HUDEP-2 (cell line): Measurements from ENCODE around the gene DNAAF5.
"Not testable (repeated sequence)": the region's sequence is repeated elsewhere in the genome, so short reads cannot be mapped to it uniquely, and the experiment has no call there.

Source experiments
- DNase-seq, 76 experiments: peaks; one replicate each; lab custom pipeline; 2025; ENCODE audit not compliant: unreplicated experiment in 76 of 76; lab: John Stamatoyannopoulos, UW

DNAAF5 gene

DNA sequence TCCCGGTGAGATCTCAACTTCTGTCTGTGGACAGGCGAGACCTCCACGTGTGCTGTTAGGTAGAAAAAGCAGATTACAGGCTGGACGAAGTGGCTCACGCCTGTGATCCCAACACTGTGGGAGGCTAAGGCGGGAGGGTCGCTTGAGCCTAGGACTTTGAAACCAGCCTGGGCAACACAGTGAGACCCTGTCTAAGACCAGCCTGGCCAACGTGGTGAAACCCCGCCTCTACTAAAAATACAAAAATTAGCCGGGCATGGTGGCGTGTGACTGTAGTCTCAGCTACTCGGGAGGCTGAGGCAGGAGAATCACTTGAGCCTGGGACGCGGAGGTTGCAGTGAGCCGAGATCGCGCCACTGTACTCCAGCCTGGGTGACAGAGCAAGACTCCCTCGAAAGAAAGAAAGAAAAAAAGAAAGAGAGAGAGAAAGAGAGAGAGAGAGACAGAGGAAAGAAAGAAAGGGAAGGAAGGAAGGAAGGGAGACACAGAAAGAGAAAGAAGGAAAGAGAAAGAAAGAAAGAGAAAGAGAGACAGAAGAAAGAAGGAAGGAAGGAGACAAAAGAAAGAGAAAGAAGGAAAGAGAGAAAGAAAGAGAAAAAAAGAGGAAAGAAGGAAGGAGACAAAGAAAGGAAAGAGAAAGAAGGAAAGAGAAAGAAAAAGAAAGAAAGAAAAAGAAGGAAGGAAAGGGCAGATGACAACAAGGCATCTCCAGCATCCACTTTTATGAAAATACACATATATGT, 76.2 kb downstream of the DNAAF5 start:
- no peak for DNase-seq

DNA sequence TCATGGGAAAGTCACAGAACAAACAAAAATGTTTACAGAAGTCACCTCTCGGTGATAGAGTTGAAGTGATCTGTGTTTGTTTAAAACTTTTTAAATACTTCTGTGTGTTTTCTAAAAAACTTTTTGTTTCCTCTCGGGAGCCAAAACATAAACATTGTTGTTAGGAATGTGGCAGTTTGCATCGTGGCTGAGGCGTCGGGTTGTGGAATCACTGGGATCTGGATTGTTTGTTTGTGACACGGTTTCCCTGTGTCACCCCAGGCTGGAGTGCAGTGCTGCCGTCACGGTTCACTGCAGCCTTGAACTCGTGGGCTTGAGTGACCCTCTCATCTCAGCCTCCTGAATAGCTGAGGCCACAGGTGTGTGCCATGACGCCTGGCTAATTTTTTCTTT, 76.7 kb downstream of the DNAAF5 start:
- no peak for DNase-seq

DNA sequence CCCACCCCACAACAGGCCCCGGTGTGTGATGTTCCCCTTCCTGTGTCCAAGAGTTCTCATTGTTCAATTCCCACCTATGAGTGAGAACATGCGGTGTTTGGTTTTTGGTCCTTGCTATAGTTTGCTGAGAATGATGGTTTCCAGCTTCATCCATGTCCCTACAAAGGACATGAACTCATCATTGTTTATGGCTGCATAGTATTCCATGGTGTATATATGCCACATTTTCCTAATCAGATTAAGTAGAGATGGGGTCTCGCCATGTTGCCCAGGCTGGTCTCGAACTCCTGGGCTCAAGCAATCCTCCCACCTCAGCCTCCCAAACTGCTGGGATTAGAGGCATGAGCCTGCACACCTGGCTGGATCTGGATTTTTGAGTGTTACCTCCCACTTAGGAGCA, 77.3 kb downstream of the DNAAF5 start:
- DNase-seq = not testable (repeated sequence)

DNA sequence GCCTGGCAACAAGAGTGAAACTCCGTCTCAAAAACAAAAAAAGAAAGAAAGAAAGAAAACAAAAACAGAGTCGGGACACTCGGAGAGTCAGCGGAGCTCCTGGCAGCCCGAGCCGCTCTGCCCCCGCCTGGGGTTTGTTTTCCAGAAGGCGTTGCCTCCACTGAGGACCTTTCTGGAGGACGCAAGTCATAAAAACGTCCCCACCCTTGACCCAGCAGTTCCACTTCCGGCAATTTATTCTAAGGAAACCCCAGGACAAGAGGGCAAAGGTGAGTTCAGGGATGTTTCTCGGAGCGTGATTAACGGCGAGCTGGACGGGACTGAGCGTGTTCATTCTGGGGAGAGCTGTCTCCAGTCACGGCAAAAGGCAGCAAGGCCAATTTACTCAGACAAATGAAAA, 78.8 kb downstream of the DNAAF5 start:
- no peak for DNase-seq

DNA sequence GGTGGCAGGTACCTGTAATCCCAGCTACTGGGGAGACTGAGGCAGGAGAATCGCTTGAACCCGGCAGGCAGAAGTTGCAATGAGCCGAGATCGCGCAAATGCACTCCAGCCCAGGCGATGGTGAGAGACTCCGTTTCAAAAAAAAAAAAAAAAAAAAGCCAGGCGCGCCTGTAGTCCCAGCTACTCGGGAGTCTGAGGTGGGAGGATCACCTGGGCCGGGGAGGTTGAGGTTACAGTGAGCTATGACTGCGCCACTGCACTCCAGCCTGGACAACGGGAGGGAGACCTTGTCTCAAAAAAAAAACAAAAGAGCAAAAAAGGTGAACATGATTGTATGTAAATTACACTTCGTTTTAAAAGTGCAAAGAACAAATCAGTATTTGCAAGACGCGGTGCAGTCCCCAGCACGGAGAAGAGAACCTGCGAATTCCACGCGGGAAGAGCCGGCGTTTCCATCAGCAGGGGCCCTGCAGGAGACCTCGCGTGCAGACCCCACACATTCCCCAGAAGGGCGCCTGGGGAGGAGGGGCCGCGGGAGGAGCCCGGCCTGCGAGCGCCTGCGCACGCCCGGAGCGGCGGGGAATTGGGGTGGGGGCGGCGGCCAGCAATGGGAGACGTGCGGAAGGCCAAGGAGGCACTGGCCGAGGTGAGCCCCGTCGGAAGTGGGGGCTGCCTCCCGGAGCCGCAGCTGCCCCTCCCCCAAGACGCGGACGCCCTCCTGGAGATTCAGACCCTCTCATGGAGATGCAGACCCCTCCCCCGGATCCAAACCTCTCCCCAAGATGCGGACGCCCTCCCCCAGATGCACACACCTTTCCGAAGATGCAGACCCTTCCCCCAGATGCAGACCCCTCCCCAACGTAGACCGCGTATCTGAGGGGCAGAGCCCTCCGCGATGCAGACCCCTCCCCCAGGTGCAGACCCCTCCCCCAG, 89.1 kb downstream of the DNAAF5 start:
- DNase-seq = peak in 2 of 76 experiments; percentile 19 to 37

DNA sequence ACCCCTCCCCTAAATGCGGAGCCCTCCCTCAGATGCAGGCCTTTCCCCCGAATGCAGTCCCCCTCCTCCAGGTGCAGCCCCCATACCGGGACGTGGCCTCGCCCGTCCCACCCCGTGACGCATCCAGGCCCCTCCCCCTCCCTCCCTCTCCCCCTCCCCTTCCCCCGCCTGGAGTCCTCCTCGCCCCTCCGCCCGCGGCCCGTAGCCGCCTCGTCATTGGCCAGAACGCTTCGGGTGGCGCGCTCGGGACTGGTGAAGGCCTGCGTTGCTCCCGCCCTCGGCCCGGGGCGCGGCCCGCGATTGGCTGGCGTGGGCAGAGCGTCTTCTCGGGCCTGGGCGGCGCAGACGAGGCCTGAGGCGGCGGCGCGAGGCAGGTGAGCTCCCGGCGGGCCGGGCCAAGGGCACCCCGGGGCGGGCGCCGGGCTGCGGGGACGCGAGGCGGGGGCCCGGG, 89.8 kb downstream of the DNAAF5 start:
- DNase-seq = peak in 75 of 76 experiments; percentile 24 to 99 (median 94)

DNA sequence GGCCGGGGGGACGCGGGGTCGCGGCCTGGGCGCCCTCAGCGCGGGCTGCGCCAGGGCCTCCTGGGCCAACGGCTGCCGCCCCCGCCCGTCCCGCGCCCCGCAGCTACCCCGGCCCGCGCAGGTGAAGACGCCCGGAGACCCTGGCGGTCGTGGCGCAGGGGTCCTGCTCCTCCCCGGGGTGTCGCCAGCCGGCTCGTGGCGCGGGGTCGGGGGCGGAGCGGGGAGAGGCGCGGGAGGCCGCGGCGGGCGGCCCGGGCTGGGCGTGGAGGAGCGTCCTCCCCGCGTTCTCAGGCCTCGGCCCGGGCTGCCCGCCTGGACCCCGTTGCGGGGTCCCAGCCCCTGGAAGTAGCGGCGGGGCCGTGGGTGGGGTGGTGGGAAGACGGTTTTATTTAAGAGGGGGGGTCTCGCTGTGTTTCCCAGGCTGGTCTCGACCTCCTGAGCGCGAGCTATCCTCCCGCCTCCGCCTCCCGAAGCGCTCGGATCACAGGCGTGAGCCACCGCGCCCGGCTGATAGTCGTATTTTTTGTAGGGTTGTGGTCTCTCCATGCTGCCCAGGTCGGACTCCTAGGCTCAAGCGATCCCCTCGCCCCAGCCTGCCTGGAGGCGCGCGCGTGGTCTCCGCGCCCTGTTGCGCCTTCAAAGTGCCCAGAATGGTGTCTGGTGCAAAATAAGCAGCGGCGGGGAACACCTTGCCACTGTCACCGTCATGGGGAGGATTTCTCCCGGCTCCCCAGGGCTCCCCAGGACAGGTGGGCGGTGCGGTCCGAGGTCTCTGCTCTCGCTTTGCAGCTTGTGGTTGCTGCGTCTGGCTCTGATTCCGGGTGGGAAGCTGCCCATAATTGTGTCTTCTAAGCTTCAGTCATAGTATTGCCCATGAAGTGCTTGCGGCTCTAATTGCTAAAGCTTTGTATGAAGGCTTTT, 90.5 kb downstream of the DNAAF5 start:
- peak in 25 of 76 experiments; percentile 6 to 45 (median 23) for DNase-seq

DNA sequence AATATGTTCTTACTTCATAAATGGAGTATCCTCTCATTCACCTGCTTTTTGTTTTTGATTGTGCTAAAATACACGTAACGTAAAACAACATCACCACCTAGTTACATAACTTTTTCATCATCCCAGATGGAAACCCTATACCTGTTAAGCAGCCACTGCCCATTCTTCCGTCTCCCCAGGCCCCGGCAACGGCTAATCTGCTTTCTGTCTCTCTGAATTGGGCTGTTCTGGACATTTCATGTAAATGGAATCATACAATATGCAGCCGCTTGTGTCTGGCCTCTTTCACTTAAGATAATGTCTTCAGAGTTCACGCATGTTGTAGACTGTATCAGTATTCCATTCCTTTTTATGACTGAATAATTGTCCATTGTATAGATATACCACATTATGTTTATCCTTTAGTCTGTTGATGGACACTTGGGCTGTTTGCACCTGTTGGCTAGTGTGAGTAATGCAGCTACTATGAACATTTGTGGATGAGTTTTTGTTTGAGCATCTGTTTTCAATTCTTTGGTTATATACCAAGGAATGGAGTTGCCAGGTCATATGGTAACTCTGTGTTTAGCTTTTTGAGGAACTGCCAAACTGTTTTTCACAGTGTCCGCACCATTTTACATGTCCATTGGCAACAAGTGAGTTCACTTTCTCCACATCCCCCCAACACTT, 91.7 kb downstream of the DNAAF5 start:
- DNase-seq = peak in 8 of 76 experiments; percentile 6 to 32 (median 14)

DNA sequence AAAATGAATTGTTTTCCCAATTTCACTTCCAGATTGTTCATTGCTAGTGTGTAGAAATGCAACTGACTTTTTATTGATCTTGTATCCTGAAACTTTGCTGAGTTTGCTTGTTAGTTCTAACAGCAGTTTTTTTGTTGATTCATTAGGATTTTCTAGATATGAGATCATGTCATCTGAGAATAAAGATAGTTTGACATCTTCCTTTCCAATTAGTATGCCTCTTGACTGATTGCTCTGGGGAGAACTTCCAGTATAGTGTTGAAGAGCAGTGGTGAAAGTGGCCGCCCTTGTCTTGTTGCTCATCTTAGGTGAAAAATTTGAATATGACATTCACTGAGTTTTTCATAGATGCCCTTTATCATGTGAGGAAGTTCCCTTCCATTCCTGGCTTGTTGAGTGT, 93.8 kb downstream of the DNAAF5 start:
- DNase-seq = no peak

DNA sequence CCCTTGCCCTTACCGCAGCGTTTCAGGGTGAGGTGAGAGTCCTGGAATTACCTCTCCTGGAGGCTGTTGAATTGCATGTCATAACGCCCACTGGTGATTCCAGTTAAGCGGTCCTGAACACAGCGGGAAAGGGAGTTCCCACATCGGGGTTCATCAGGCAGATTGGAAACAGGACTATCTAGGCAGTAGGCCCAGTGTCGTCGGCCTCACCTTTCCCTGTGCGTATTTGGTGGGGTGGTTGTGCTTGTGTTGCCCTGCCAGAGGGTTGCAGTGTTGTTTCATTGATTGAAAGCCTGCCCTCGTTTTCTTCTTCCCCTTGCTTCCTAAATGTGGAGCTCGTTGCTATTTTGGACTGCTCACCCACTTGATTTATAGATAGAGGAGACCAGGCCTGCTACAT, 95.2 kb downstream of the DNAAF5 start:
- DNase-seq = no peak

DNA sequence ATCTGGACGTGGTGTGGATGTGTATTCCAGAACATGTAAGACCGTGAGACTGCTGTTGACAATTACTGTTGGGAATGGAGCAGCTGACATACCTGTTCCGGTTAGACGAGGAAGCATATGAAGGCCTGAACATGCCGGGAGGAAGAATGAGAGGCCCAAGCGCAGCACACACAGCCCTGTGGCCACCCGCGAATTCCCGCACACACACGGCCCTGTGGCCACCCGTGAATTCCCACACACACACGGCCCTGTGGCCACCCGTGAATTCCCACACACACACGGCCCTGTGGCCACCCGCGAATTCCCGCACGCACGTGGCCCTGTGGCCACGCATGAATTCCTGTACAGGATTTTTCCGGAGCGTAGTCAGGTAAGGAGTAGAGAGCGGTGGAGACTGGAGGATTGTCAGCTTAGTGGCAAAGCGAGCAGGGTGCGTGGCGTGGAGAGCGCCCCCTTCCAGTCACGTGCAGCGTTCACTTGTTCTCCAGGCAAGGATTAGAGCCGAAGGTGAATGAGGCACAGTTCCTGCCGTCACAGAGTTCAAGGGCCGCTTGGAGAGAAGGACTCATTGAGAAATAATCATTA, 96.3 kb downstream of the DNAAF5 start:
- no peak for DNase-seq

DNA sequence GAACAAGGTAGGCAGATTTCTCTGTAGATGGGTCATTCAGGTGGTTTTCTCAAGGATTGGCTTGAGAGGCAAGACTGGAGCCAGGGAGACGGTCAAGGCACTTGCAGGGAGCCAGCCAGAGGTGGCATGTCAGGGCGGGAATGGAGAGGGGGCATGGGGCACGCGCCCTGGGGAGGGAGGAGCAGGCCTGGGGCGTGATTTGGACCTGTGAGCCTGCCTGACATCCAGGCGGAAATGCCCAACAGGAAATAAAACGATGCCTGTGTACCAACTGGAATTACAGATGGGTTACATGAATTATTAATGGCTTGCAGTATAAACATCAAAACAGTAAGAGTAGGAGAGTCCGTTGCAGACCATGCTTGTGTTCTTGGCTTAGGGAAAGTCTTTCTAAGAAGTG, 97.2 kb downstream of the DNAAF5 start:
- DNase-seq = no peak

DNA sequence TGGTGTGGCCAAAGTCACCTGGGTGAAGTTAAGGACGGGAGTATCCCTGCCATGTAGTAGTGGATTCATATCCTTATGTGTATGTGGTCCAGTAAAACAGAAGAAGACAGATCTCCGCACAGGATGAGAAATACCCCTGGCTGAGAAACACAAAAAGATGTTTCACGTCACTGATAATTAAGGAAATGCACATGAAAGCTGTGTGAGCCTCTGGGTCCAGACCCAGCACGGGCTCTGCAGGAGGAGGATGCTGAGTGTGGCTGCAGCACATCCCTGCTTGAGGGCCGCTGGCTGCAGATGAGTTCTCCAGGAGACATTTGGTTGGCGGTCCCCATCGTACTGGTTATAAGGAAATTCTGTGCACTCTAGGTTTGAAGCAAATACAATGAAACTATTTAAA, 97.6 kb downstream of the DNAAF5 start:
- no peak for DNase-seq

DNA sequence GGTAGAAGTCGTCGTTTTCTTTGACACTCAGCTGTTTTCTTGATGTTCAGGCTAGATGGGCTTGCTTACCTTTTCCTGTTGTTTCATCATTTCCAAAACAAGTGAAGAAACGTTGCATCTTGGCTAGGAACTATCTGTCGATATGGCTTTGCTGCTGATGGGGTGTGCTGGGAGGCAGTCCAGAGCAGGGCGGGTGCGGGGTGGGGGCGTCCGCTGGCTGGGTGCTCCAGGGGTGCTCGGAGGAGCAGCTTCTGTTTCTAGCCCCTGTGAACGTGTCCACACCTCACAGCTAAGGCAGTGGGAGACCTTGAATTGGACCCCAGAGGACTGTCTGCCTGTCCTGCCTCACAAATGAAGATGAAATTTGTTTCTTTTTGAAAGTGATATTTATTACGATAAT, 98.2 kb downstream of the DNAAF5 start:
- no peak for DNase-seq

DNA sequence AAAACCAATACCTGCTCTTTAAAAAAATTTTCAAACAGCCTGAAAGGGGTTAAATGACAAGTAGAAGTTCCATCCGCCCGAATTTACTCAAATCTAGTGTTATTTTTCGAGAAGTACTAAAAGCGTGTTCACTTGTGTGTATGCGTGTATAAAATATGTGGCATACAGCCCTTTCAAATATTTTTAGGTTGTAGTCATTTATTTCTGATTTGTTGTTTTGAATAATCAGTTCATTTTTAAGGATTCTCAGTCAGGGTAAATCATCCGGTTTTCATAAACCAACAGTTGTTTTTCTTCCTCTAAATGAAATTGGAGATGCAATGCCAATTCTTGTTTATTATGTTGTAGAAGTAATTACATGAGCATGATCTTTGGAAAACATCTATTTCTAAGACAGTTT, 98.9 kb downstream of the DNAAF5 start:
- DNase-seq = no peak

DNA sequence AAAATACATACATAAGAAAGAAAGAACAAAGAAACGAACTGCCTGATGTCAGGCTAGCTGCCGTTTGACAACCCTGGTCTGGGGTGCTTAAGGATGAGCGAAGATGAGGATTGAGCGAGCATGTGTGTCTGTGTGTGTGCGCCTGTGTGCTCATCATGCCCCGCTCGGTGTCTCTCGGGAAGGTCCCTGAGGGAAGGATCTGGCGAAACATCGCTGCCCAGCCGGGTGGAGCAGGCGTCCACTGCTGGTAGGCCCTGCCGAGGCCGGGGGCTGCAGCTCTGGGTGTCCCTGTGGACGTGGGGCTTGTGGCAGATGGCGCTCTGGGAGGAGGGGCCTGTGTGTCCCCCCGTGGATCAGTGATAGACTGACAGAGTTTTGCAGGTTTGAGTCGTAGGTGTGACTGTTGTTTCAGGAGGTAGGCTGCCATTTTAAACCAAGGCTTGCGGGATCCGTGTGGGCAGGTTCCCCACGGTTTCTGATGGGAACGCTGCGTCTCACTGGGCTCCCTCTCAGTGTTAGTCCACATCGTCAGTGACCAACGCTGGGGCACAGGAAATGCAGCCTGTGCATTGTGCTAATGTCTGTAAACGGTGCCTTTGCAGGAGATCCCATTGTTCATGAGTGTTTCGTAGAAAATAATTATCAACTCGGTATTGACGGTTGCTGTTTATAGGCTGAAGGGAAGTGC, 99.9 kb downstream of the DNAAF5 start:
- DNase-seq = no peak

DNA sequence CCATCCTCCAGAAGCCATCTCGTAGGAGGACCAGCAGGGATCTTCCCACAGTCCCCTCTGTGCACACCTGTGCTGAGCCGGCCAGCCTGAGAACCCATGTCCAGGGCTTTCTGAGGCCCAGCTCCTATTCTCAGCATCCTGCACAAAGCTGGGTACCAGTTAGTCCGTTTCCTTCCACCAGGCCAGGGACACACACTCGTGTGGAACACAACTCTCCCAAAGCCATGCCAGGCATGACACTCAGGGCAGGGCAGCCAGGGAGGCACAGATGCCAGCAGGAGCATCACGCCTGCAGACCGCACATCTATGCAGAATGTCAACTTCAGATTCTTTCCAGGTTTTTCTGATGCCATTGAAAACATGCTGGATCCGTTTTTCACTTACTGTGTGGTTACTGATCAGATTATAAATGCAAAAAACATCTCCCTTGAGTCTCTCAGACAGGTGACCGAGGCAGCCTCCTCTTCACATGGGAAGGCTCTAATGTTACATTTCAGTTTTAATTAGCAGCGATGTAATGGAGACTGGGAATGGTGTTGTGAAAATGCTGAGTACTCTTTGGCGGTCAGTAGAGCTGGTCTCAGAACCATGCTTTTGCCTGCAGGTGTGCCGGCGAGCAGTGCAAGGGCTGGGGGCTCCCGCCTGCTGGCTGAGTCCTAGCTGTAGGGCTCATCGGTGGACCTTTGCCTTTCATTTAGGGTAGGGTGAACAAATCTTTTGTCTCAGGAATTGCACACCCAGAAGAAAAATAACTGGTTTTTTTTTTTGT, 102.5 kb downstream of the DNAAF5 start:
- no peak for DNase-seq

DNA sequence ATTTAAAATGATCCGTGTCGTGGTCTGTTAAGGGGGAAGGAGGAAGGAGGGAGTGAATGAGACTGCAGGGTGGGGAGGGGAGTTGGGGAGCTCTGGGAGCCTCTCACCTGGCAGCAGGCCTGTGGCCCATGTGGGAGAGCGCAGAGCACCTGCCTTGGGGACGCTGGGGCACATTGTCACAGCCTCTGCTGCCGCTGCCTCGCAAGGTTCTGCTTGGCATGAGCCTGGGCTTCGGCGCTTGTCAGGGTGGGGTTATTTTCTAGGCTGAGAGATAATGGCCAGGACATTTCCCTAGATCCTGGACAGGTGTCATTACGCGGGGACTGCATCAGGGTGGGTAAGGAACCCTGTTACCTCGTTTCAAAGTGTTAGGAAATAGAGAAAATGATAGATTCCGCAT, 103.6 kb downstream of the DNAAF5 start:
- DNase-seq = no peak
